Measurements from ENCODE around the gene CDCP2.

DNA sequence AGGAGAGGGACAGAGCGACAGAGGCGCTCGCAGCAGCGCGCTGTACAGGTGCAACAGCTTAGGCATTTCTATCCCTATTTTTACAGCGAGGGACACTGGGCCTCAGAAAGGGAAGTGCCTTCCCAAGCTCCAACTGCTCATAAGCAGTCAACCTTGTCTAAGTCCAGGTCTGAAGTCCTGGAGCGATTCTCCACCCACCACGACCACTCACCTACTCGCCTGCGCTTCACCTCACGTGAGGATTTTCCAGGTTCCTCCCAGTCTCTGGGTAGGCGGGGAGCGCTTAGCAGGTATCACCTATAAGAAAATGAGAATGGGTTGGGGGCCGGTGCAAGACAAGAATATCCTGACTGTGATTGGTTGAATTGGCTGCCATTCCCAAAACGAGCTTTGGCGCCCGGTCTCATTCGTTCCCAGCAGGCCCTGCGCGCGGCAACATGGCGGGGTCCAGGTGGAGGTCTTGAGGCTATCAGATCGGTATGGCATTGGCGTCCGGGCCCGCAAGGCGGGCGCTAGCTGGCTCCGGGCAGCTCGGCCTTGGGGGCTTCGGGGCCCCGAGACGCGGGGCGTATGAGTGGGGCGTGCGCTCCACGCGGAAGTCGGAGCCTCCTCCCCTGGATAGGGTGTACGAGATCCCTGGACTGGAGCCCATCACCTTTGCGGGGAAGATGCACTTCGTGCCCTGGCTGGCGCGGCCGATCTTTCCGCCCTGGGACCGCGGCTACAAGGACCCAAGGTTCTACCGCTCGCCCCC, 47.1 kb upstream of the CDCP2 start, which contains the start of the genes CYB5RL and MRPL37:
- TF ChIP-seq POLR2A (IDR thresholded peaks at IDR 0.05) (peak in 1 of 2 donors; percentile 32), POLR2AphosphoS5 (IDR thresholded peaks at IDR 0.05) (peak; percentile 48 to 81 (median 80)), EP300 (IDR thresholded peaks at IDR 0.05) (no peak)
- TF ChIP-seq, protein P1, sequence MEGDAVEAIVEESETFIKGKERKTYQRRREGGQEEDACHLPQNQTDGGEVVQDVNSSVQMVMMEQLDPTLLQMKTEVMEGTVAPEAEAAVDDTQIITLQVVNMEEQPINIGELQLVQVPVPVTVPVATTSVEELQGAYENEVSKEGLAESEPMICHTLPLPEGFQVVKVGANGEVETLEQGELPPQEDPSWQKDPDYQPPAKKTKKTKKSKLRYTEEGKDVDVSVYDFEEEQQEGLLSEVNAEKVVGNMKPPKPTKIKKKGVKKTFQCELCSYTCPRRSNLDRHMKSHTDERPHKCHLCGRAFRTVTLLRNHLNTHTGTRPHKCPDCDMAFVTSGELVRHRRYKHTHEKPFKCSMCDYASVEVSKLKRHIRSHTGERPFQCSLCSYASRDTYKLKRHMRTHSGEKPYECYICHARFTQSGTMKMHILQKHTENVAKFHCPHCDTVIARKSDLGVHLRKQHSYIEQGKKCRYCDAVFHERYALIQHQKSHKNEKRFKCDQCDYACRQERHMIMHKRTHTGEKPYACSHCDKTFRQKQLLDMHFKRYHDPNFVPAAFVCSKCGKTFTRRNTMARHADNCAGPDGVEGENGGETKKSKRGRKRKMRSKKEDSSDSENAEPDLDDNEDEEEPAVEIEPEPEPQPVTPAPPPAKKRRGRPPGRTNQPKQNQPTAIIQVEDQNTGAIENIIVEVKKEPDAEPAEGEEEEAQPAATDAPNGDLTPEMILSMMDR (IDR thresholded peaks at IDR 0.05), result no peak

Measured in sigmoid colon (tissue), 4 donors.